ENCODE measurements around the gene CLDN22. TPM values are rescaled to one million over a fixed set of nuclear protein-coding genes. Genes with fewer than 3 reads are reported as not detected.

CLDN22 gene
- total RNA-seq, 1 donor from 2014 or later: not detected

DNA sequence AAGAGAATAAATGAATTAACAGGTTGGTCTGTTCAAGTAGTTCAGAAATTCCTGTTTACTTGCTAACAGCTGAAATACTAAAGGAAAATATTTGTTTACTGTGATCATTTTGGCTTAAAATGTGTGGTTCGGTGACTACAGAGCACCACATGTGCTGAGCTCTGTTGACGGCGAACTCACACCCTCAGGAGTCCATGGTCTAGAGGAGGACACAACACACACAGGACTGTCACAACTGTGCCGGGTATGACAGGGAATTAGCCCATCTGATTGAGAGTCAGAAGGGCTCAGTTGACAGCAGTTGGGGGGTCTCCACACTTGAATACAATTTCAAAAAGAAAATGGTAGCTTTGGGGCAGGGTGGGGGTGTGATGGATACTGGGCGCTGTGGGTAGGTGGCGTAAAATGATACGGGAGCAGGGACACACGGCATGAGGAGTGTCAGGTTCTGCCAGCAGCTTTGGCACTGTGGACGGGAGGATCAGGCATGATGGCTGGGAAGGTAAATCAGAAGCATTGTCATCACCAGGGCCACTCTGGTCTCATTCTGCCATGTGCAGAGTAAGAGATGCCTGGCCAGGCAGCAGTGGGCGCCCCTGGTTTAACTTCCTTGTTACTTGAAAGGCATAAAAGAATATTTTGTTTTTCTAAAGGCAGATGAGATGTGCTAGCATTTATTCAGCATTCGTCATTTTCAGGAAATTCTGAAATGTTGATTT, 33.3 kb downstream of the CLDN22 start:
- Mint-ChIP-seq H3K27ac (no peak overlapping the region), H3K27me3 (ENCODE audit: low read depth) (no peaks in the 10 kb centered on the region), H3K9me3 (no peaks in the 10 kb centered on the region), H3K4me3 (no peak overlapping the region), H3K36me3 (peaks cover 36% of the 10 kb centered on the region), H3K4me1 (no peaks in the 10 kb centered on the region)
- TF ChIP-seq, protein P1, sequence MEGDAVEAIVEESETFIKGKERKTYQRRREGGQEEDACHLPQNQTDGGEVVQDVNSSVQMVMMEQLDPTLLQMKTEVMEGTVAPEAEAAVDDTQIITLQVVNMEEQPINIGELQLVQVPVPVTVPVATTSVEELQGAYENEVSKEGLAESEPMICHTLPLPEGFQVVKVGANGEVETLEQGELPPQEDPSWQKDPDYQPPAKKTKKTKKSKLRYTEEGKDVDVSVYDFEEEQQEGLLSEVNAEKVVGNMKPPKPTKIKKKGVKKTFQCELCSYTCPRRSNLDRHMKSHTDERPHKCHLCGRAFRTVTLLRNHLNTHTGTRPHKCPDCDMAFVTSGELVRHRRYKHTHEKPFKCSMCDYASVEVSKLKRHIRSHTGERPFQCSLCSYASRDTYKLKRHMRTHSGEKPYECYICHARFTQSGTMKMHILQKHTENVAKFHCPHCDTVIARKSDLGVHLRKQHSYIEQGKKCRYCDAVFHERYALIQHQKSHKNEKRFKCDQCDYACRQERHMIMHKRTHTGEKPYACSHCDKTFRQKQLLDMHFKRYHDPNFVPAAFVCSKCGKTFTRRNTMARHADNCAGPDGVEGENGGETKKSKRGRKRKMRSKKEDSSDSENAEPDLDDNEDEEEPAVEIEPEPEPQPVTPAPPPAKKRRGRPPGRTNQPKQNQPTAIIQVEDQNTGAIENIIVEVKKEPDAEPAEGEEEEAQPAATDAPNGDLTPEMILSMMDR (IDR thresholded peaks at IDR 0.05; ENCODE audit: unreplicated experiment): no peak
- no peak for DNase-seq (ENCODE audit: low spot score in 2 of 2, unreplicated experiment in 2 of 2)

DNA sequence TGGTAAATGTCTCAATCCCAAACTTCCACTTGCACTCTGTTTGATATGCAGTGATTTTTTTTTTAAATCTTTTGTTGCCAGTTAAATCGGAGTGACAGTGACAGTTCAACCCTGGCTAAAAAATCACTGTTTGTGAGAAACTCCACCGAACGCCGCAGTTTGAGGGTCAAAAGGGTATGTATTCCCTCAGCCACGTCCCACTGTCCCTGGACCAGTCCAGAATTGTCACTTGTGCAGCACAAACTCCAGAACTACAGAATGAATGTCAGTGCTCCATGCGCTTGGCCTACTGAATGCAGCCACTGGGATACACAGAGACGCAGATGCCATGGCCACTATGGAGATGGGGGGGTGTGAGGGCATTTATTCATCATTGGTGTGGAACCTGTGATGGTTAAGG, 34.2 kb downstream of the CLDN22 start:
- TF ChIP-seq, protein P1 (IDR thresholded peaks at IDR 0.05; ENCODE audit: unreplicated experiment): no peak
- Mint-ChIP-seq H3K27ac (no peak overlapping the region), H3K4me3 (no peak overlapping the region), H3K27me3 (ENCODE audit: low read depth) (no peaks in the 10 kb centered on the region), H3K9me3 (no peaks in the 10 kb centered on the region), H3K36me3 (peaks cover 32% of the 10 kb centered on the region), H3K4me1 (no peaks in the 10 kb centered on the region)
- no peak for DNase-seq (ENCODE audit: low spot score in 2 of 2, unreplicated experiment in 2 of 2)

DNA sequence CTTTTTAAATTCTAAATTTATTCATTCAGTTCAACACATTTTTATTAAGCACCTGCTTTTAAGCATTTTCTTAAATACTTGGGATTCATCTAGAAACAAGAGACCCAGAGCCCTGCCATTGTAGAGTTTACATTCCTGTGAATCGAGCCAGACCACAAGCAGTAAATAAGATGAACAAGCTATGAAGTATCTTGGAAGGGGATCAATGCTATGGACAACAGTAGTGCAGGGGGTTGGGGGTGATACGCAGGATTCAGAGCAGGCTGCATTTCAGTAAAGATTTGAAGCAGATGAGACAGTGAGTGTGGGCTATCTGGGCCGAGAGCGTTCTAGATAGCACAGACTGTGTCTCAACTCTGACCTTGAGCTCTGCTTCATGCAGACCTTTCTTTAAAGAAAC, 35.1 kb downstream of the CLDN22 start:
- DNase-seq (ENCODE audit: low spot score in 2 of 2, unreplicated experiment in 2 of 2): no peak
- no peaks in the 10 kb centered on the region for H3K9me3 Mint-ChIP-seq
- H3K27me3 Mint-ChIP-seq (ENCODE audit: low read depth): no peaks in the 10 kb centered on the region
- H3K27ac Mint-ChIP-seq: no peak overlapping the region
- no peaks in the 10 kb centered on the region for H3K4me1 Mint-ChIP-seq
- peaks cover 36% of the 10 kb centered on the region for H3K36me3 Mint-ChIP-seq
- no peak overlapping the region for H3K4me3 Mint-ChIP-seq
- TF ChIP-seq, protein P1 (IDR thresholded peaks at IDR 0.05; ENCODE audit: unreplicated experiment): no peak

GRCh38 chr4:183284258-183284785, 35.8 kb downstream of the CLDN22 start:
- H3K4me3 Mint-ChIP-seq: no peak overlapping the region
- TF ChIP-seq, protein P1 (IDR thresholded peaks at IDR 0.05; ENCODE audit: unreplicated experiment): no peak
- peaks cover 37% of the 10 kb centered on the region for H3K36me3 Mint-ChIP-seq
- H3K9me3 Mint-ChIP-seq: no peaks in the 10 kb centered on the region
- H3K27ac Mint-ChIP-seq: no peak overlapping the region
- no peaks in the 10 kb centered on the region for H3K27me3 Mint-ChIP-seq (ENCODE audit: low read depth)
- DNase-seq (ENCODE audit: low spot score in 2 of 2, unreplicated experiment in 2 of 2): no peak
- no peaks in the 10 kb centered on the region for H3K4me1 Mint-ChIP-seq

DNA sequence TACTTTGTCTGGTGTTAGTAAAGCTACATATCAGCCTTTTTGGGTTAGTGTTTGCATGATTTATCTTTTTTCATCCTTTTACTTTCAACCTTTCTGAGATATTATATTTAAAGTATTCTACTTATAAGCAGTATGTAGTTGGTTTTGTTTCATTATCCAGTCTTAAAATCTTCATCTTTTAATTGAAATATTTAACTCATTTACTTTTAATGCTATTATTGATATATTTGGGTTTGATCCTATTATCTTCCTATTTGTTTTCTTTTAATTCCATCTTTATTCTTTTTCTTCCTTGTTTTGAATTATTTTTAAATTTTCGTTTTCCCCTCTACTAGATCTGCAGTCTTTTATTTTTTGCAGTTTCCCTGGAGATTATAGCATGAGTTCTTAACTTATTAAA, 44.0 kb downstream of the CLDN22 start:
- H3K4me3 Mint-ChIP-seq: no peak overlapping the region
- TF ChIP-seq, protein P1 (IDR thresholded peaks at IDR 0.05; ENCODE audit: unreplicated experiment): no peak
- DNase-seq (ENCODE audit: low spot score in 2 of 2, unreplicated experiment in 2 of 2): no peak
- no peaks in the 10 kb centered on the region for H3K27me3 Mint-ChIP-seq (ENCODE audit: low read depth)
- H3K27ac Mint-ChIP-seq: peak overlapping the region; percentile 69
- H3K36me3 Mint-ChIP-seq: peaks cover 58% of the 10 kb centered on the region
- no peaks in the 10 kb centered on the region for H3K4me1 Mint-ChIP-seq
- H3K9me3 Mint-ChIP-seq: peaks cover 28% of the 10 kb centered on the region

All from mesothelial cell of epicardium (in vitro differentiated cells).